HepG2 (cell line): Measurements from ENCODE around the gene CACNA1C. TPM values are rescaled to one million over a fixed set of nuclear protein-coding genes. Genes with fewer than 3 reads are reported as not detected.

Experiments
- ATAC-seq: fragments of 200-7000 bp; cut with Tn5 transposase; 3 replicates; pipeline ENCODE4 v1.9.1; 2020; ENCODE audit warnings: mild to moderate bottlenecking, moderate library complexity
- BruUV-seq: library from RNA; stranded (reverse); fragments of 400-500 nt; replicated peaks from 2 replicates; lab custom pipeline; 2021; lab: Mats Ljungman, UMichigan
- CTCF ChIA-PET: fragments of 300-600 bp; formaldehyde crosslinking; extraction: SDS; loops from one replicate; lab custom pipeline; 2021; ENCODE audit warnings: low total read pairs, inconsistent platforms, low intra/inter-chr PET ratio; lab: Yijun Ruan, JAX
- POLR2A ChIA-PET: fragments of 350-600 bp; sonication (Branson Sonifier 250); formaldehyde crosslinking; loops from one replicate; lab custom pipeline; 2020; ENCODE audit warnings: antibody characterized with exemption, inconsistent platforms; lab: Yijun Ruan, JAX
- DNase-seq: peaks from one replicate; pipeline ENCODE4 v3.0.0-alpha.2; 2015; ENCODE audit warnings: low spot score
- FAIRE-seq: peaks from 3 replicates; lab custom pipeline; 2011; peaks lifted over from hg19 to GRCh38; lab: Jason Lieb, UNC
- H2AFZ ChIP-seq: one replicate; pipeline ENCODE4 v1.6.1; 2011; ENCODE audit warnings: low read length, inconsistent platforms
- H3K27ac ChIP-seq: fragments of 300-600 bp; 3 replicates; pipeline ENCODE4 v1.8.0; 2011; ENCODE audit warnings: mixed run types, mild to moderate bottlenecking, mixed read lengths, low read length, inconsistent platforms; ENCODE audit not compliant: insufficient read depth; ENCODE audit errors: extremely low read length
- H3K27me3 ChIP-seq, 2 experiments: fragments of 200-600 bp in 1 of 2; 2 replicates in 1 of 2; 3 replicates in 1 of 2; pipeline versions ENCODE4 v1.6.0 to v1.8.0; 2011; ENCODE audit warnings: low read length in 2 of 2, mild to moderate bottlenecking in 2 of 2, moderate library complexity in 2 of 2, inconsistent platforms in 1 of 2; ENCODE audit not compliant: insufficient read depth in 2 of 2, control insufficient read depth in 1 of 2
- H3K36me3 ChIP-seq, 2 experiments: fragments of 200-600 bp in 1 of 2; replicated peaks in 1 of 2; 2 replicates in 1 of 2; 3 replicates in 1 of 2; pipeline versions ENCODE4 v1.5.1 to v1.8.0; 2011; ENCODE audit warnings: low read length in 2 of 2, inconsistent platforms in 1 of 2; ENCODE audit not compliant: insufficient read depth in 2 of 2, control insufficient read depth in 1 of 2
- H3K4me1 ChIP-seq: 2 replicates; pipeline ENCODE4 v1.5.1; 2012; ENCODE audit warnings: low read length, inconsistent platforms; ENCODE audit not compliant: insufficient read depth
- H3K4me2 ChIP-seq: 2 replicates; pipeline ENCODE4 v1.6.0; 2011; ENCODE audit warnings: low read depth, low read length, inconsistent platforms
- H3K4me3 ChIP-seq, 3 experiments: fragments of 200-600 bp in 1 of 3; sonication (generic), shearing (Covaris generic) in 1 of 3; replicated peaks in 1 of 3; 2 replicates each; pipeline ENCODE4 v1.5.1; 2011 to 2016; ENCODE audit warnings: low read length in 3 of 3, inconsistent platforms in 2 of 3, low read depth in 2 of 3, mild to moderate bottlenecking in 2 of 3, control low read depth in 1 of 3, mixed read lengths in 1 of 3; ENCODE audit not compliant: insufficient read depth in 1 of 3
- H3K79me2 ChIP-seq: one replicate; pipeline ENCODE4 v1.6.1; 2011; ENCODE audit warnings: low read length, inconsistent platforms; ENCODE audit not compliant: insufficient read depth
- H3K9ac ChIP-seq: 2 replicates; pipeline ENCODE4 v1.6.0; 2011; ENCODE audit warnings: mild to moderate bottlenecking, low read depth, low read length, inconsistent platforms; ENCODE audit not compliant: insufficient read depth
- H3K9me3 ChIP-seq: 2 replicates; pipeline ENCODE4 v1.5.1; 2012; ENCODE audit warnings: mild to moderate bottlenecking, low read length
- H4K20me1 ChIP-seq: 2 replicates; pipeline ENCODE4 v1.6.0; 2011; ENCODE audit warnings: inconsistent platforms, mild to moderate bottlenecking, low read length, moderate library complexity; ENCODE audit not compliant: insufficient read depth
- CBFB ChIP-seq: sonication (generic); formaldehyde crosslinking; IDR thresholded peaks from 2 replicates; pipeline ENCODE4 v1.4.0; 2020; ENCODE audit warnings: missing genetic modification reagents
- HMG20A ChIP-seq: IDR thresholded peaks from 2 replicates; pipeline ENCODE4 v1.6.1; 2016; ENCODE audit warnings: borderline replicate concordance
- NKX3-1 ChIP-seq: sonication (generic); formaldehyde crosslinking; IDR thresholded peaks from 2 replicates; pipeline ENCODE4 v1.5.0; 2020; ENCODE audit warnings: missing genetic modification reagents
- PCBP1 ChIP-seq: fragments of 200-400 bp; formaldehyde crosslinking; IDR thresholded peaks from 2 replicates; pipeline ENCODE4 v1.6.1; 2017; ENCODE audit warnings: mild to moderate bottlenecking, low read depth, low read length, borderline replicate concordance
- PHF20 ChIP-seq: sonication (generic); formaldehyde crosslinking; IDR thresholded peaks from 2 replicates; pipeline ENCODE4 v1.5.0; 2020; ENCODE audit warnings: mild to moderate bottlenecking, missing genetic modification reagents
- REPIN1 ChIP-seq: sonication (generic); formaldehyde crosslinking; IDR thresholded peaks from 2 replicates; pipeline ENCODE4 v1.8.0; 2022; ENCODE audit warnings: missing genetic modification reagents, low read depth, mild to moderate bottlenecking, borderline replicate concordance
- TARDBP ChIP-seq: sonication (generic); formaldehyde crosslinking; IDR thresholded peaks from 2 replicates; pipeline ENCODE4 v1.8.0; 2022; ENCODE audit warnings: mild to moderate bottlenecking, missing genetic modification reagents
- TBP ChIP-seq: sonication (generic); formaldehyde crosslinking; IDR thresholded peaks from 2 replicates; pipeline ENCODE4 v1.5.0; 2020; ENCODE audit warnings: missing genetic modification reagents
- ZNF331 ChIP-seq: sonication (generic); formaldehyde crosslinking; IDR thresholded peaks from 2 replicates; pipeline ENCODE4 v1.4.0; 2020; ENCODE audit warnings: missing genetic modification reagents
- ZNF496 ChIP-seq: sonication (generic); formaldehyde crosslinking; IDR thresholded peaks from 2 replicates; pipeline ENCODE4 v1.8.1; 2023; ENCODE audit warnings: mild to moderate bottlenecking, moderate library complexity, missing genetic modification reagents; ENCODE audit not compliant: insufficient replicate concordance
- ZNF557 ChIP-seq: sonication (generic); formaldehyde crosslinking; IDR thresholded peaks from 2 replicates; pipeline ENCODE4 v1.4.0; 2020; ENCODE audit warnings: missing genetic modification reagents
- ZNF589 ChIP-seq: sonication (generic); formaldehyde crosslinking; conservative IDR thresholded peaks from 2 replicates; pipeline ENCODE4 v1.8.0; 2022; ENCODE audit warnings: mild to moderate bottlenecking, moderate library complexity, missing genetic modification reagents
- ZNF775 ChIP-seq: sonication (generic); formaldehyde crosslinking; IDR thresholded peaks from 2 replicates; pipeline ENCODE4 v1.4.0; 2020; ENCODE audit warnings: missing genetic modification reagents, mild to moderate bottlenecking, moderate library complexity, borderline replicate concordance
- WGBS: methylation state at CpG from one replicate; pipeline ENCODE4 v1.1.6; 2017; ENCODE audit warnings: low lambda C conversion rate; 5-methylcytosine and 5-hydroxymethylcytosine counted together
- in situ Hi-C: cut with HindIII; loops from 2 replicates; pipeline ENCODE4 v1.10.0; 2017; ENCODE audit warnings: low pct_unique_long_range_greater_than_20kb; ENCODE audit not compliant: extremely low pct_ligation_motif_present
- intact Hi-C: fragments of 100-400 bp; cut with micrococcal nuclease; formaldehyde crosslinking; loops from one replicate; pipeline ENCODE4 v1.10.0; 2022; ENCODE audit not compliant: unreplicated experiment
- polyA plus RNA-seq, 8 experiments: library from polyadenylated mRNA; depleted of rRNA in 3 of 8; stranded (reverse) in 7 of 8; unstranded in 1 of 8; fragments of >200 nt; fragmentation: Illumina TruSeq in 4 of 8; extraction: Trizol in 4 of 8; gene quantifications; 2 replicates each; pipeline versions ENCODE4 v1.2.1 to v1.2.3, GENCODE V29; 2011 to 2016; ENCODE audit warnings: low read depth in 4 of 8, missing spikeins in 1 of 8, mixed read lengths in 1 of 8; ENCODE audit not compliant: insufficient read depth in 1 of 8
- total RNA-seq, 5 experiments: library from RNA; depleted of rRNA; stranded (reverse); fragments of >200 nt; fragmentation: Illumina TruSeq; extraction: Trizol; gene quantifications; 2 replicates each; pipeline ENCODE4 v1.2.3, GENCODE V29; 2016; ENCODE audit warnings: low read depth in 1 of 5
- TF ChIP-seq, protein P1 (sequence below): sonication (generic); formaldehyde crosslinking; IDR thresholded peaks from 2 replicates; pipeline ENCODE4 v1.4.0; 2020; ENCODE audit warnings: missing genetic modification reagents, borderline replicate concordance
- TF ChIP-seq, protein P2 (sequence below): sonication (generic); formaldehyde crosslinking; IDR thresholded peaks from 2 replicates; pipeline ENCODE4 v1.4.0; 2020; ENCODE audit warnings: mild to moderate bottlenecking, missing genetic modification reagents
- TF ChIP-seq, protein P3 (sequence below): IDR thresholded peaks from 2 replicates; pipeline ENCODE4 v1.6.1; 2012; ENCODE audit warnings: inconsistent platforms

The CACNA1C gene
- total and polyA plus RNA-seq, 2 of the 13 experiments (the other 11 are each of a cell fraction or from before 2014, with no cell fraction given) = not detected

DNA sequence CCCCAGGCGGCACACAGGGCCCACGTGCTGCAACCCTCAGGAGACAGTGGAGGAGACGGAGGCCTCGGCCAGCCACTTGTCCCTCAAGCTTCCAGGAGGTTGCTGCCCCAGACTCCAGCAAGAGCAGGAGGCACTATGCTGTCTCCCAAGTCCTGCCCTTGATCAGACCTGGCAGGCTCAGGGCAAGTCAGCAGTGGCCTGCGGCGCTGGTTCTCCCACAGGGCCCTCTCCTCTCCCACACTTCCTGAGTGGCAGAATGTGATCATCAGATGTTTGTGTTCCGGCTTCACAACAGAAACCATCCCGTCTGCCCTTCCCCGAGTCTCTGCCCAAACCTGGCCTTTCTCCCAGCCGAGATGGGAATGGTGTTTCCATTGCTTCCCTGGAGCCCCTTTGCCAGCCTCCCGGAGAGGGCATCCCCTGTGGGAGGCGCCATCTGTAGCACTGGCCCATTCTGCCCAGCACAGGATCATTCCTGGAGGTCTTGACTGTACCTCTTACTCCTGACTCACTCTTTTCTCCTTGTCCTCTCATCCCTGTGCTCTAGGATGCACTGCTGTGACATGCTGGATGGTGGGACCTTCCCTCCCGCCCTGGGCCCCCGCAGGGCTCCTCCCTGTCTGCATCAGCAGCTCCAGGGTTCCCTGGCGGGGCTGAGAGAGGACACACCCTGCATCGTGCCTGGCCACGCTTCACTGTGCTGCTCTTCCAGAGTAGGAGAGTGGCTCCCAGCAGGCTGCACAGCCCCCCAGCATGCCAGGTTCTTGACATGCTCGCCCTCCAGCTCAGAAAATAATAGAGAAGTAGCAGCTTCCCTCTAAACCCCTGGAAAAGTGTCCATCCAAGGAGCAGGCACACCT, 627.3 kb downstream of the CACNA1C start (continued):
- TF ChIP-seq, protein P1, sequence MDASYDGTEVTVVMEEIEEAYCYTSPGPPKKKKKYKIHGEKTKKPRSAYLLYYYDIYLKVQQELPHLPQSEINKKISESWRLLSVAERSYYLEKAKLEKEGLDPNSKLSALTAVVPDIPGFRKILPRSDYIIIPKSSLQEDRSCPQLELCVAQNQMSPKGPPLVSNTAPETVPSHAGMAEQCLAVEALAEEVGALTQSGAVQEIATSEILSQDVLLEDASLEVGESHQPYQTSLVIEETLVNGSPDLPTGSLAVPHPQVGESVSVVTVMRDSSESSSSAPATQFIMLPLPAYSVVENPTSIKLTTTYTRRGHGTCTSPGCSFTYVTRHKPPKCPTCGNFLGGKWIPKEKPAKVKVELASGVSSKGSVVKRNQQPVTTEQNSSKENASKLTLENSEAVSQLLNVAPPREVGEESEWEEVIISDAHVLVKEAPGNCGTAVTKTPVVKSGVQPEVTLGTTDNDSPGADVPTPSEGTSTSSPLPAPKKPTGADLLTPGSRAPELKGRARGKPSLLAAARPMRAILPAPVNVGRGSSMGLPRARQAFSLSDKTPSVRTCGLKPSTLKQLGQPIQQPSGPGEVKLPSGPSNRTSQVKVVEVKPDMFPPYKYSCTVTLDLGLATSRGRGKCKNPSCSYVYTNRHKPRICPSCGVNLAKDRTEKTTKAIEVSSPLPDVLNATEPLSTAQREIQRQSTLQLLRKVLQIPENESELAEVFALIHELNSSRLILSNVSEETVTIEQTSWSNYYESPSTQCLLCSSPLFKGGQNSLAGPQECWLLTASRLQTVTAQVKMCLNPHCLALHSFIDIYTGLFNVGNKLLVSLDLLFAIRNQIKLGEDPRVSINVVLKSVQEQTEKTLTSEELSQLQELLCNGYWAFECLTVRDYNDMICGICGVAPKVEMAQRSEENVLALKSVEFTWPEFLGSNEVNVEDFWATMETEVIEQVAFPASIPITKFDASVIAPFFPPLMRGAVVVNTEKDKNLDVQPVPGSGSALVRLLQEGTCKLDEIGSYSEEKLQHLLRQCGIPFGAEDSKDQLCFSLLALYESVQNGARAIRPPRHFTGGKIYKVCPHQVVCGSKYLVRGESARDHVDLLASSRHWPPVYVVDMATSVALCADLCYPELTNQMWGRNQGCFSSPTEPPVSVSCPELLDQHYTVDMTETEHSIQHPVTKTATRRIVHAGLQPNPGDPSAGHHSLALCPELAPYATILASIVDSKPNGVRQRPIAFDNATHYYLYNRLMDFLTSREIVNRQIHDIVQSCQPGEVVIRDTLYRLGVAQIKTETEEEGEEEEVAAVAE (CRISPR knock-in tag) = no peak
- no peak for TF ChIP-seq TARDBP
- no peak for TF ChIP-seq ZNF557 (CRISPR knock-in tag)
- TF ChIP-seq ZNF589 (CRISPR knock-in tag) = no peak

DNA sequence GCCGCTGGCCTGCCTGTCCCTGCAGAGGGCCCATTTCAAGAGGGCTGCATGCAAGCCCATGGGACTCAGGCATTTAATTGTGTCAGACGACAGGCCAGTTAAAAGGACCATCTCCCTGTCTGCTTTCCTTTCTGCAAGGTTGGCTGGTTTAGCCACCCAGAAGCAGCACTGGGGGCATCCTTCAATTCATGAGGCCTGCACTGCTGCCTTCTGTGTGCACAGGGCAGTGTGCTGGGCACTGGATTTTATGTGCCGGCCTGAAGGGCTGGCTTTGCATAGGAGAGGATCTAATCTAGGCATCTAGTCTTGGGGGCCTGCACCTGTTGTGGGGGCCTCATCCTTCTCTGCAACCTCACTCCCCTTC, 627.9 kb downstream of the CACNA1C start:
- Histone ChIP-seq H3K27me3 (peaks cover 5 to 22% of the 10 kb centered on the region in 2 experiments; a peak in 4 of 5 replicates), H3K79me2 (no peaks in the 10 kb centered on the region), H3K27ac (no peak overlapping the region), H3K9ac (no peak overlapping the region), H3K4me3 (no peak overlapping the region), H3K4me2 (no peak overlapping the region), H4K20me1 (no peaks in the 10 kb centered on the region; the same call in 1 of the 2 replicates), H3K9me3 (no peaks in the 10 kb centered on the region), H3K36me3 (no peaks in the 10 kb centered on the region), H3K4me1 (no peaks in the 10 kb centered on the region), H2AFZ (no peak overlapping the region)
- ChIA-PET POLR2A (no interaction called here), CTCF (no interaction called here)
- 0% methylated on average over 1 of the region's 3 CpGs for WGBS
- intact Hi-C loops (no loop called here), in situ Hi-C loops (no loop called here)
- FAIRE-seq = no peak
- no peak for ATAC-seq
- no peak for DNase-seq
- no TSS peak for BruUV-seq
- TF ChIP-seq PCBP1 = no peak
- no peak for TF ChIP-seq REPIN1
- TF ChIP-seq, protein P2, sequence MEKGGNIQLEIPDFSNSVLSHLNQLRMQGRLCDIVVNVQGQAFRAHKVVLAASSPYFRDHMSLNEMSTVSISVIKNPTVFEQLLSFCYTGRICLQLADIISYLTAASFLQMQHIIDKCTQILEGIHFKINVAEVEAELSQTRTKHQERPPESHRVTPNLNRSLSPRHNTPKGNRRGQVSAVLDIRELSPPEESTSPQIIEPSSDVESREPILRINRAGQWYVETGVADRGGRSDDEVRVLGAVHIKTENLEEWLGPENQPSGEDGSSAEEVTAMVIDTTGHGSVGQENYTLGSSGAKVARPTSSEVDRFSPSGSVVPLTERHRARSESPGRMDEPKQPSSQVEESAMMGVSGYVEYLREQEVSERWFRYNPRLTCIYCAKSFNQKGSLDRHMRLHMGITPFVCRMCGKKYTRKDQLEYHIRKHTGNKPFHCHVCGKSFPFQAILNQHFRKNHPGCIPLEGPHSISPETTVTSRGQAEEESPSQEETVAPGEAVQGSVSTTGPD (CRISPR knock-in tag) = no peak
- TF ChIP-seq PHF20 (CRISPR knock-in tag) = no peak
- no peak for TF ChIP-seq ZNF775 (CRISPR knock-in tag)
- no peak for TF ChIP-seq HMG20A
- no peak for TF ChIP-seq ZNF331 (CRISPR knock-in tag)
- no peak for TF ChIP-seq ZNF496
- no peak for TF ChIP-seq CBFB
- TF ChIP-seq, protein P3, sequence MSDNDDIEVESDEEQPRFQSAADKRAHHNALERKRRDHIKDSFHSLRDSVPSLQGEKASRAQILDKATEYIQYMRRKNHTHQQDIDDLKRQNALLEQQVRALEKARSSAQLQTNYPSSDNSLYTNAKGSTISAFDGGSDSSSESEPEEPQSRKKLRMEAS = no peak
- no peak for TF ChIP-seq TBP
- no peak for TF ChIP-seq NKX3-1
